NCI-H2081 (cell line): ENCODE measurements around the gene FKBP15.
"Not testable (repeated sequence)": the region's sequence is repeated elsewhere in the genome, so short reads cannot be mapped to it uniquely, and the experiment has no call there.

Experiments
- DNase-seq, 2 experiments: peaks; one replicate each; lab custom pipeline; 2025; lab: John Stamatoyannopoulos, UW

FKBP15 gene

GRCh38 chr9:113235701-113236255 is 14.7 kb upstream of the FKBP15 start:
- not testable (repeated sequence) for DNase-seq

- DNase-seq, result no peak
Measured at GRCh38 chr9:113231701-113232100, 10.6 kb upstream of the FKBP15 start.

GRCh38 chr9:113228130-113228665 is 7.1 kb upstream of the FKBP15 start:
- no peak for DNase-seq

- no peak for DNase-seq
Measured at GRCh38 chr9:113227436-113227835, 6.4 kb upstream of the FKBP15 start.

- no peak for DNase-seq
Measured at GRCh38 chr9:113223963-113224362, 2.9 kb upstream of the FKBP15 start.

- no peak for DNase-seq
Measured at GRCh38 chr9:113222482-113222841, 1.4 kb upstream of the FKBP15 start.

- DNase-seq, result peak in 1 of 2 experiments; percentile 14
Measured at GRCh38 chr9:113221800-113222481, 864 bp upstream of the FKBP15 start.

GRCh38 chr9:113220467-113221002 is 542 bp downstream of the FKBP15 start:
- peak; percentile 7 to 8 for DNase-seq

GRCh38 chr9:113219969-113220368 is 1.1 kb downstream of the FKBP15 start:
- DNase-seq, result no peak

GRCh38 chr9:113219186-113219936 is 1.7 kb downstream of the FKBP15 start:
- no peak for DNase-seq

GRCh38 chr9:113216406-113216805 is 4.7 kb downstream of the FKBP15 start:
- no peak for DNase-seq

- no peak for DNase-seq
Measured at GRCh38 chr9:113215132-113215531, 5.9 kb downstream of the FKBP15 start.

- no peak for DNase-seq
Measured at GRCh38 chr9:113210815-113211214, 10.3 kb downstream of the FKBP15 start.

GRCh38 chr9:113205861-113206260 is 15.2 kb downstream of the FKBP15 start:
- no peak for DNase-seq

GRCh38 chr9:113205432-113205831 is 15.6 kb downstream of the FKBP15 start:
- DNase-seq, result no peak

GRCh38 chr9:113199683-113200329 is 21.3 kb downstream of the FKBP15 start:
- DNase-seq, result no peak

- no peak for DNase-seq
Measured at GRCh38 chr9:113192455-113192854, 28.6 kb downstream of the FKBP15 start.

- no peak for DNase-seq
Measured at GRCh38 chr9:113187929-113188595, 33.0 kb downstream of the FKBP15 start.

- DNase-seq, result no peak
Measured at GRCh38 chr9:113186137-113186755, 34.8 kb downstream of the FKBP15 start.

- no peak for DNase-seq
Measured at GRCh38 chr9:113185271-113185670, 35.8 kb downstream of the FKBP15 start.

- DNase-seq, result no peak
Measured at GRCh38 chr9:113184539-113184938, 36.5 kb downstream of the FKBP15 start.
